Measurements from ENCODE around the gene PROM2. TPM values are rescaled to one million over a fixed set of nuclear protein-coding genes. Genes with fewer than 3 reads are reported as not detected.
A peak's percentile ranks its signal among the peaks of the same experiment; 100 is the strongest.

PROM2 gene
- total RNA-seq, 2 donors from 2014 or later = 0.86 to 1.9 TPM

GRCh38 chr2:95320344-95320712 is 46.1 kb downstream of the PROM2 start:
- no peak overlapping the region for H3K27ac Mint-ChIP-seq
- no peaks in the 10 kb centered on the region for H3K9me3 Mint-ChIP-seq
- ATAC-seq (no peak), DNase-seq (ENCODE audit: low spot score in 2 of 2) (no peak)
- H3K36me3 Mint-ChIP-seq = no peaks in the 10 kb centered on the region

GRCh38 chr2:95320986-95321767 is 46.9 kb downstream of the PROM2 start:
- H3K36me3 Mint-ChIP-seq = no peaks in the 10 kb centered on the region
- ATAC-seq = no peak

GRCh38 chr2:95323347-95324155 is 49.3 kb downstream of the PROM2 start:
- H3K9me3 Mint-ChIP-seq = peaks cover 0 to 5% of the 10 kb centered on the region in 2 donors
- no peak overlapping the region for H3K27ac Mint-ChIP-seq
- ATAC-seq (peak in 1 of 2 donors; percentile 48), DNase-seq (ENCODE audit: low spot score in 2 of 2) (no peak)
- H3K36me3 Mint-ChIP-seq = no peaks in the 10 kb centered on the region

More at GRCh38 chr2:95320986-95321767, 46.9 kb downstream of the PROM2 start:
- Mint-ChIP-seq H3K27ac (no peak overlapping the region), H3K9me3 (peaks cover 0 to 5% of the 10 kb centered on the region in 2 donors)
- no peak for DNase-seq (ENCODE audit: low spot score in 2 of 2)

GRCh38 chr2:95325026-95325425 is 50.8 kb downstream of the PROM2 start:
- DNase-seq (ENCODE audit: low spot score in 2 of 2) (no peak), ATAC-seq (no peak)
- H3K9me3 Mint-ChIP-seq = peaks cover 0 to 5% of the 10 kb centered on the region in 2 donors
- no peak overlapping the region for H3K27ac Mint-ChIP-seq
- no peaks in the 10 kb centered on the region for H3K36me3 Mint-ChIP-seq

GRCh38 chr2:95325590-95326432 is 51.6 kb downstream of the PROM2 start:
- ATAC-seq (no peak), DNase-seq (ENCODE audit: low spot score in 2 of 2) (no peak)
- peaks cover 0 to 5% of the 10 kb centered on the region in 2 donors for H3K9me3 Mint-ChIP-seq
- H3K27ac Mint-ChIP-seq = no peak overlapping the region
- no peaks in the 10 kb centered on the region for H3K36me3 Mint-ChIP-seq

- H3K36me3 Mint-ChIP-seq = no peaks in the 10 kb centered on the region
- DNase-seq (ENCODE audit: low spot score in 2 of 2) (no peak), ATAC-seq (no peak)
- no peak overlapping the region for H3K27ac Mint-ChIP-seq
- peaks cover 0 to 5% of the 10 kb centered on the region in 2 donors for H3K9me3 Mint-ChIP-seq
These were observed 52.3 kb downstream of the PROM2 start for GRCh38 chr2:95326433-95327140.

GRCh38 chr2:95327861-95328260 is 53.6 kb downstream of the PROM2 start:
- Mint-ChIP-seq H3K27ac (no peak overlapping the region), H3K36me3 (no peaks in the 10 kb centered on the region), H3K9me3 (peaks cover 0 to 5% of the 10 kb centered on the region in 2 donors)
- ATAC-seq (no peak), DNase-seq (ENCODE audit: low spot score in 2 of 2) (no peak)

GRCh38 chr2:95328358-95329125 is 54.3 kb downstream of the PROM2 start:
- DNase-seq (ENCODE audit: low spot score in 2 of 2) = no peak
- ATAC-seq = no peak
- peaks cover 0 to 5% of the 10 kb centered on the region in 2 donors for H3K9me3 Mint-ChIP-seq
- H3K27ac Mint-ChIP-seq = no peak overlapping the region
- no peaks in the 10 kb centered on the region for H3K36me3 Mint-ChIP-seq

- DNase-seq (ENCODE audit: low spot score in 2 of 2) (no peak), ATAC-seq (no peak)
- Mint-ChIP-seq H3K9me3 (peaks cover 0 to 5% of the 10 kb centered on the region in 2 donors), H3K27ac (no peak overlapping the region), H3K36me3 (no peaks in the 10 kb centered on the region)
These were observed 55.2 kb downstream of the PROM2 start for GRCh38 chr2:95329401-95329800.

GRCh38 chr2:95329891-95330793 is 55.9 kb downstream of the PROM2 start:
- H3K27ac Mint-ChIP-seq = no peak overlapping the region
- DNase-seq (ENCODE audit: low spot score in 2 of 2) = no peak
- H3K9me3 Mint-ChIP-seq = peaks cover 0 to 5% of the 10 kb centered on the region in 2 donors
- no peak for ATAC-seq
- H3K36me3 Mint-ChIP-seq = no peaks in the 10 kb centered on the region

GRCh38 chr2:95330794-95331338 is 56.6 kb downstream of the PROM2 start:
- ATAC-seq (no peak), DNase-seq (ENCODE audit: low spot score in 2 of 2) (no peak)
- Mint-ChIP-seq H3K27ac (no peak overlapping the region), H3K9me3 (peaks cover under 1% of the 10 kb centered on the region in 2 donors), H3K36me3 (no peaks in the 10 kb centered on the region)

- Mint-ChIP-seq H3K27ac (no peak overlapping the region), H3K36me3 (no peaks in the 10 kb centered on the region), H3K9me3 (peaks cover 0 to 3% of the 10 kb centered on the region in 2 donors)
- DNase-seq (ENCODE audit: low spot score in 2 of 2) = no peak
- ATAC-seq = no peak
These were observed 57.4 kb downstream of the PROM2 start for GRCh38 chr2:95331606-95332005.

- DNase-seq (ENCODE audit: low spot score in 2 of 2) = no peak
- no peak overlapping the region for H3K27ac Mint-ChIP-seq
- H3K9me3 Mint-ChIP-seq = peaks cover 0 to 3% of the 10 kb centered on the region in 2 donors
- H3K36me3 Mint-ChIP-seq = no peaks in the 10 kb centered on the region
- ATAC-seq = no peak
These were observed 57.8 kb downstream of the PROM2 start for GRCh38 chr2:95332036-95332435.

- Mint-ChIP-seq H3K27ac (peak overlapping the region in 1 of 2 donors; percentile 50), H3K9me3 (peaks cover 0 to 3% of the 10 kb centered on the region in 2 donors), H3K36me3 (no peaks in the 10 kb centered on the region)
- no peak for DNase-seq (ENCODE audit: low spot score in 2 of 2)
- ATAC-seq = no peak
These were observed 58.8 kb downstream of the PROM2 start for GRCh38 chr2:95333056-95333455.

Data from activated naive CD4-positive, alpha-beta T cell treated with anti-CD3 and anti-CD28 coated beads, Interleukin-2, amount 50 U/mL, for 72 hours (primary cell).